ENCODE measurements around the gene RNF123.

RNF123 gene

GRCh38 chr3:49659756-49660155 is 29.6 kb upstream of the RNF123 start:
- no peak for DNase-seq

- no peak for DNase-seq
Observed at GRCh38 chr3:49661281-49661680, 28.1 kb upstream of the RNF123 start.

GRCh38 chr3:49662021-49662420 is 27.3 kb upstream of the RNF123 start:
- no peak for DNase-seq

GRCh38 chr3:49662720-49663413 is 26.5 kb upstream of the RNF123 start:
- DNase-seq, result no peak

GRCh38 chr3:49663831-49664230 is 25.5 kb upstream of the RNF123 start:
- no peak for DNase-seq

GRCh38 chr3:49664300-49664699 is 25.1 kb upstream of the RNF123 start:
- no peak for DNase-seq

- no peak for DNase-seq
Observed at GRCh38 chr3:49665822-49666519, 23.4 kb upstream of the RNF123 start.

GRCh38 chr3:49666592-49666991 is 22.8 kb upstream of the RNF123 start:
- DNase-seq, result no peak

GRCh38 chr3:49667701-49668413 is 21.5 kb upstream of the RNF123 start:
- DNase-seq, result no peak

- DNase-seq, result no peak
Observed at GRCh38 chr3:49668414-49668797, 21.0 kb upstream of the RNF123 start.

- DNase-seq, result no peak
Observed at GRCh38 chr3:49668861-49669260, 20.5 kb upstream of the RNF123 start.

- no peak for DNase-seq
Observed at GRCh38 chr3:49669352-49669751, 20.0 kb upstream of the RNF123 start.

GRCh38 chr3:49670940-49671290 is 18.4 kb upstream of the RNF123 start:
- no peak for DNase-seq

GRCh38 chr3:49671291-49672288 is 17.8 kb upstream of the RNF123 start:
- no peak for DNase-seq

GRCh38 chr3:49673121-49673714 is 16.1 kb upstream of the RNF123 start:
- no peak for DNase-seq

- DNase-seq, result no peak
Observed at GRCh38 chr3:49673715-49674496, 15.5 kb upstream of the RNF123 start, which contains the start of gene APEH. TSS of gene APEH (plus strand) at chr3:49674351. CDS start at chr3:49674402, 51 bp downstream.

- no peak for DNase-seq
Observed at GRCh38 chr3:49674497-49674983, 14.8 kb upstream of the RNF123 start.

- no peak for DNase-seq
Observed at GRCh38 chr3:49675912-49676311, 13.4 kb upstream of the RNF123 start.

- no peak for DNase-seq
Observed at GRCh38 chr3:49680493-49681231, 8.7 kb upstream of the RNF123 start.

GRCh38 chr3:49681232-49681522 is 8.2 kb upstream of the RNF123 start:
- DNase-seq, result no peak

GRCh38 chr3:49681543-49681942 is 7.8 kb upstream of the RNF123 start:
- DNase-seq, result no peak
